NCI-H128 (cell line): ENCODE measurements around the gene ACTA2.

Experiments used
- DNase-seq: peaks from one replicate; lab custom pipeline; 2025; ENCODE audit not compliant: unreplicated experiment; lab: John Stamatoyannopoulos, UW

The ACTA2 gene

GRCh38 chr10:88952647-88953111 is at the start of gene ACTA2:
Gene ACTA2 (minus strand): TSS chr10:88952773. CDS start chr10:88948930, 3,843 bp downstream.
- DNase-seq: no peak

GRCh38 chr10:89001729-89002072 is 49.1 kb upstream of the ACTA2 start:
- DNase-seq: no peak

- no peak for DNase-seq
Observed at GRCh38 chr10:89001024-89001728, 48.6 kb upstream of the ACTA2 start.

- DNase-seq: no peak
Observed at GRCh38 chr10:88999625-89000024, 47.1 kb upstream of the ACTA2 start.

GRCh38 chr10:88996927-88997326 is 44.4 kb upstream of the ACTA2 start:
- DNase-seq: no peak

- DNase-seq: no peak
Observed at GRCh38 chr10:88995156-88995876, 42.7 kb upstream of the ACTA2 start.

GRCh38 chr10:88994019-88994418 is 41.4 kb upstream of the ACTA2 start:
- DNase-seq: no peak

- DNase-seq: no peak
Observed at GRCh38 chr10:88992921-88993524, 40.5 kb upstream of the ACTA2 start.

GRCh38 chr10:88991899-88992320 is 39.3 kb upstream of the ACTA2 start:
- DNase-seq: no peak

GRCh38 chr10:88991161-88991898 is 38.8 kb upstream of the ACTA2 start:
- DNase-seq: peak; percentile 21

- no peak for DNase-seq
Observed at GRCh38 chr10:88990384-88991160, 38.0 kb upstream of the ACTA2 start, which contains the start of gene FAS. Gene FAS (plus strand): TSS chr10:88990798. CDS start chr10:88990877, 79 bp downstream.

- DNase-seq: no peak
Observed at GRCh38 chr10:88989824-88990383, 37.3 kb upstream of the ACTA2 start.

- no peak for DNase-seq
Observed at GRCh38 chr10:88989423-88989822, 36.9 kb upstream of the ACTA2 start.

GRCh38 chr10:88987840-88988239 is 35.3 kb upstream of the ACTA2 start:
- DNase-seq: no peak

GRCh38 chr10:88987243-88987725 is 34.7 kb upstream of the ACTA2 start:
- no peak for DNase-seq

GRCh38 chr10:88986549-88987242 is 34.1 kb upstream of the ACTA2 start:
- DNase-seq: no peak

- no peak for DNase-seq
Observed at GRCh38 chr10:88984525-88984924, 32.0 kb upstream of the ACTA2 start.

- DNase-seq: no peak
Observed at GRCh38 chr10:88983939-88984338, 31.4 kb upstream of the ACTA2 start.

- DNase-seq: no peak
Observed at GRCh38 chr10:88983206-88983605, 30.6 kb upstream of the ACTA2 start.
